ENCODE results near the gene PYGB. TPM values are rescaled to one million over a fixed set of nuclear protein-coding genes. Genes with fewer than 3 reads are reported as not detected.

Gene PYGB
- total RNA-seq, 4 donors from 2014 or later: 83.2 to 141 (median 94.6) TPM

- TF ChIP-seq POLR2A (IDR thresholded peaks at IDR 0.05) (no peak), CTCF (IDR thresholded peaks at IDR 0.05) (no peak)
- 90 to 96% methylated on average over 4 to 6 of the region's 6 CpGs for WGBS, 2 donors
- no peak for DNase-seq
- H3K9me3 ChIP-seq: no peaks in the 10 kb centered on the region
- H3K4me1 ChIP-seq: no peaks in the 10 kb centered on the region
- no peak overlapping the region for H3K27ac ChIP-seq
- H3K4me3 ChIP-seq (replicated peaks in 1 of 3): no peak overlapping the region
- intact Hi-C loops (cut with DNase I): loop anchor here (5.0 kb wide), 1 partner anchor 95 kb away; no protein-coding TSS in a partner anchor
- H3K27me3 ChIP-seq: no peaks in the 10 kb centered on the region
- H3K36me3 ChIP-seq: peaks cover 0 to 34% of the 10 kb centered on the region in 2 donors
These were observed 54.7 kb downstream of the PYGB start for GRCh38 chr20:25302596-25302995.

- Histone ChIP-seq H3K4me1 (no peaks in the 10 kb centered on the region), H3K4me3 (replicated peaks in 1 of 3) (no peak overlapping the region), H3K36me3 (peaks cover 5 to 40% of the 10 kb centered on the region in 2 donors), H3K27me3 (no peaks in the 10 kb centered on the region), H3K27ac (no peak overlapping the region), H3K9me3 (no peaks in the 10 kb centered on the region)
- 98 to 99% methylated on average over 5 to 12 of the region's 12 CpGs for WGBS, 2 donors
- TF ChIP-seq CTCF (IDR thresholded peaks at IDR 0.05) (no peak), POLR2A (IDR thresholded peaks at IDR 0.05) (no peak)
- intact Hi-C loops (cut with DNase I): loop anchor here (5.0 kb wide), 1 partner anchor 94 kb away; no protein-coding TSS in a partner anchor
- DNase-seq: no peak
These were observed 55.6 kb downstream of the PYGB start for GRCh38 chr20:25303292-25304024.

- intact Hi-C loops (cut with DNase I): loop anchor here (5.0 kb wide), 1 partner anchor 93 kb away; no protein-coding TSS in a partner anchor
- Histone ChIP-seq H3K27ac (no peak overlapping the region), H3K27me3 (no peaks in the 10 kb centered on the region), H3K9me3 (no peaks in the 10 kb centered on the region), H3K4me3 (replicated peaks in 1 of 3) (no peak overlapping the region), H3K4me1 (peaks cover 0 to 1% of the 10 kb centered on the region in 2 donors), H3K36me3 (peaks cover 5 to 40% of the 10 kb centered on the region in 2 donors)
- DNase-seq: no peak
- WGBS, 2 donors: 89 to 92% methylated on average over 6 to 11 of the region's 11 CpGs
- no peak for TF ChIP-seq CTCF (IDR thresholded peaks at IDR 0.05)
- TF ChIP-seq POLR2A (IDR thresholded peaks at IDR 0.05): no peak
These were observed 56.2 kb downstream of the PYGB start for GRCh38 chr20:25304025-25304549.

- WGBS, 2 donors: 96 to 97% methylated on average over 10 of the region's 10 CpGs
- H3K36me3 ChIP-seq: peaks cover 5 to 30% of the 10 kb centered on the region in 2 donors
- H3K9me3 ChIP-seq: no peaks in the 10 kb centered on the region
- H3K4me3 ChIP-seq (replicated peaks in 1 of 3): no peak overlapping the region
- H3K27ac ChIP-seq: no peak overlapping the region
- H3K27me3 ChIP-seq: no peaks in the 10 kb centered on the region
- TF ChIP-seq CTCF (IDR thresholded peaks at IDR 0.05) (no peak), POLR2A (IDR thresholded peaks at IDR 0.05) (no peak)
- intact Hi-C loops (cut with DNase I): no loop called here
- no peak for DNase-seq
- peaks cover 20 to 31% of the 10 kb centered on the region in 2 donors for H3K4me1 ChIP-seq
These were observed 59.4 kb downstream of the PYGB start for GRCh38 chr20:25306991-25307903.

Data from thyroid gland (tissue), 4 donors.